ENCODE results near the gene GPR27.

The GPR27 gene

GRCh38 chr3:71786217-71786549 is 32.5 kb downstream of the GPR27 start:
- no peak for DNase-seq (ENCODE audit: low read depth in 2 of 2)

- DNase-seq (ENCODE audit: low read depth in 2 of 2): no peak
These were observed 32.9 kb downstream of the GPR27 start for GRCh38 chr3:71786551-71786950.

DNA sequence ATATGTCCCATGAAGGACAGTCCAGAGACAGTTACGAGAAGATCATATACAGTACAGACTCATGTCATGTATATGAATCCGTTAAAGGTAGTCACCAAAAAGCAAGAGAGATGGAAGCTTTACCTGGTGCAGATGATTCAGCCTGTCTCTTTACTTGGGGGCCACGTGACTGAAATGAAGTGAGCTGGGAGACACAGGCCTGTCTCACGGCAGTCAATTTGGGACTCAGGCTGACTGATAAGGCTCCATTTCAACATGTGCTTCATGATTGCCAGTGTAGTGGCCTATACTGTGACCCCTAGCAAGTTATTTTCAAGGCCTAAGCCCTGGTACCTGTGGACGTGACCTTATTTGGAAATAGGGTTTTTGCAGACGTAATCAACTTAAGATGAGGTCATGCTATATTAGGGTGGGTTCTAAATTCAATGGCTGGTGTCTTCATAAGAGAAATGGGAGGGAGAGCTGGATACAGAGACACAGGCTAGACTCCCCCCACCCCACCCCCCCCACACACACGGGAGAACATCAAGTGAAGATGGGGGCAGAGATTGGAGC is 34.3 kb downstream of the GPR27 start:
- no peak for DNase-seq (ENCODE audit: low read depth in 2 of 2)

GRCh38 chr3:71789922-71790321 is 36.3 kb downstream of the GPR27 start:
- no peak for DNase-seq (ENCODE audit: low read depth in 2 of 2)

GRCh38 chr3:71791634-71792033 is 38.0 kb downstream of the GPR27 start:
- no peak for DNase-seq (ENCODE audit: low read depth in 2 of 2)

GRCh38 chr3:71796290-71796689 is 42.6 kb downstream of the GPR27 start:
- DNase-seq (ENCODE audit: low read depth in 2 of 2): no peak

DNA sequence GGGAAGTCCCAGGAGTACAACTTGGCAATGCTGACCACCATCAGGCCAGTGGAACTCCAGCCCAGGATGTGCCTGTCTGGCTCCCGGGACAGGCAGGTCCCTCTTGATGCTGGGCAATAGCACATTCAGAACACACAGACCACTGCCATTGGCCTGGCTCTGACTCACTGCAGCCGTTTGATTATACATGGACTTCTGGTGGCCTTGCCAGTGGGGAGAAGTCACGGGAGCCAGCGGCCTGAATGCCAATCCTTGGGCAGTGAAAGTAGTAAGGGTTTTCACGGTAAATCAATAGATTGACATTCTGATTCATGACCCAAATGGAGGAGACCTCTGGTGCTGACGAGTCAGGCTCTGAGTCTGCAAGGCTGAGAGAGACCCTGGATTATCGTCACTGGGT is 43.8 kb downstream of the GPR27 start:
- no peak for DNase-seq (ENCODE audit: low read depth in 2 of 2)

GRCh38 chr3:71800023-71800422 is 46.4 kb downstream of the GPR27 start:
- no peak for DNase-seq (ENCODE audit: low read depth in 2 of 2)

- DNase-seq (ENCODE audit: low read depth in 2 of 2): no peak
These were observed 48.3 kb downstream of the GPR27 start for GRCh38 chr3:71801986-71802385.

- no peak for DNase-seq (ENCODE audit: low read depth in 2 of 2)
These were observed 49.6 kb downstream of the GPR27 start for GRCh38 chr3:71803248-71803647.

GRCh38 chr3:71805199-71805598 is 51.5 kb downstream of the GPR27 start:
- DNase-seq (ENCODE audit: low read depth in 2 of 2): no peak

DNA sequence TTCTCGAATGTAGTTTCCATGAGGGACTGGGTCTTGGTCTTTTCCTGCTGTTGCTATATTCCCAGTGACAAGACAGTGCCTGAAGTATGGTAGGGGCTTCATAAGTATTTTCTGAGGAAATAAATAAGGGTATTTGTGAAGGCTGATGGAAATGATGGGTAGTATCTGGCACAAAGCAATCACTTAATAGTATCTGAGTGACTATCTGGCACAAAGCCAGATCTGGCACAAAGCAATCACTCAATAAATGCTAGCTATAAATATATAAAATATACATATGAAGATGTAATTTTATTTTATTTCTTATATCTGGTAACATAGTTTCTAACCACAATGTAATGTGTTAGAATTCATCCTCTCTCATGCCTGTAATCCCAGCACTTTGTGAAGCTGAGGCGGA is 52.0 kb downstream of the GPR27 start:
- DNase-seq (ENCODE audit: low read depth in 2 of 2): no peak

All from stimulated activated CD4-positive, alpha-beta T cell treated with anti-CD3 and anti-CD28 coated beads, Interleukin-15, amount 100 ng/mL, for 48 hours (primary cell).